ENCODE data around the gene SLC12A4.

Gene SLC12A4

GRCh38 chr16:67954421-67955196, 13.8 kb downstream of the SLC12A4 start:
- H3K27ac ChIP-seq: no peak overlapping the region
- H3K4me1 ChIP-seq: no peaks in the 10 kb centered on the region

DNA sequence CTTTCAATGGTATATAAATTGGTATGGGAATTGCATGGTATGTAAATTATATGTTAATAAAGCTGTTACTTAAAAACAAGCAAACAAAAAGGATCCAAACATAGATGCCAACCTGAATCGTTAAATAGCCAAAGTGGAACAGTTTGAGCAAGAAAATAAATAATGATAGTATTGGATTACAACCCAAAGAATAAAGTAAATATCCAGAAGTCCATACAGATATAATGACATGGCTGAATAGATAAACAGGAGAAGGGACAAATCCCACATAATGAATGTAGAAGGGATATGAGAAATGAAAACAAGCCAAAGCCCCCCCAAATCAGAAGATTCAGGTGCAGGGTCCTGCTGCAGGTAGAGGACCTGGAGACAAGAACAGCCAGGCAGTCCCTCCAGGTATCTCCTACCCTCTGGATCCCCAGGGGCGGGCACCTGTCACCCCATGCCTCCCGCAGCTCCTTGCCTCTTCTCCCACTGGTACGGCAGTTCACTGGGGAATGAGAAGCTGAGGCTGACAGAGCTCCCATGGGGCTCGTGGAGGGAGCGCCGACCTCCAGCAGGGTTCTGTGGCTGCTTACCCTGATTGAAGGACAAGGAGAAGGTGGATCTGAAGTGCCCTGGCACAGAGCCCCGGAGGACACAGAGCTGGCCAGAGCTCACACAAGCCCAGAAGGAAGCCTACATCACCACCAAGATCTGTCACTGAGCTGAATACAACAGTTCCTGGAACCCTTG, 14.6 kb downstream of the SLC12A4 start:
- peaks cover 4% of the 10 kb centered on the region for H3K79me2 ChIP-seq
- no peak overlapping the region for H3K4me3 ChIP-seq (ENCODE audit: low read depth, low read length)
- H3K9me3 ChIP-seq (ENCODE audit: control insufficient read depth, low read length): no peaks in the 10 kb centered on the region
- H3K27ac ChIP-seq: no peak overlapping the region
- no peak overlapping the region for H3K9ac ChIP-seq
- H3K27me3 ChIP-seq (ENCODE audit: control insufficient read depth, insufficient read depth, low read length): no peaks in the 10 kb centered on the region
- no peak overlapping the region for H2AFZ ChIP-seq
- no peak for TF ChIP-seq CTCF (IDR thresholded peaks at IDR 0.05)
- H3K4me1 ChIP-seq: no peaks in the 10 kb centered on the region
- H3K4me2 ChIP-seq (ENCODE audit: low read length): no peak overlapping the region
- H3K36me3 ChIP-seq (ENCODE audit: control insufficient read depth, insufficient read depth, low read length): no peaks in the 10 kb centered on the region

More at GRCh38 chr16:67954421-67955196, 13.8 kb downstream of the SLC12A4 start:
- Histone ChIP-seq H3K36me3 (ENCODE audit: control insufficient read depth, insufficient read depth, low read length) (no peaks in the 10 kb centered on the region), H3K79me2 (peaks cover 4% of the 10 kb centered on the region), H3K27me3 (ENCODE audit: control insufficient read depth, insufficient read depth, low read length) (no peaks in the 10 kb centered on the region), H2AFZ (no peak overlapping the region), H3K9ac (no peak overlapping the region), H3K4me2 (ENCODE audit: low read length) (no peak overlapping the region), H3K9me3 (ENCODE audit: control insufficient read depth, low read length) (no peaks in the 10 kb centered on the region), H3K4me3 (ENCODE audit: low read depth, low read length) (no peak overlapping the region)
- TF ChIP-seq CTCF (IDR thresholded peaks at IDR 0.05): no peak

GRCh38 chr16:67951485-67951884, 17.0 kb downstream of the SLC12A4 start:
- H3K79me2 ChIP-seq: peaks cover 2% of the 10 kb centered on the region
- H3K27me3 ChIP-seq (ENCODE audit: control insufficient read depth, insufficient read depth, low read length): no peaks in the 10 kb centered on the region
- H3K4me3 ChIP-seq (ENCODE audit: low read depth, low read length): no peak overlapping the region
- no peak for TF ChIP-seq CTCF (IDR thresholded peaks at IDR 0.05)
- no peak overlapping the region for H3K27ac ChIP-seq
- H3K36me3 ChIP-seq (ENCODE audit: control insufficient read depth, insufficient read depth, low read length): no peaks in the 10 kb centered on the region
- H3K4me1 ChIP-seq: no peaks in the 10 kb centered on the region
- H2AFZ ChIP-seq: no peak overlapping the region
- no peak overlapping the region for H3K4me2 ChIP-seq (ENCODE audit: low read length)
- H3K9ac ChIP-seq: no peak overlapping the region
- no peaks in the 10 kb centered on the region for H3K9me3 ChIP-seq (ENCODE audit: control insufficient read depth, low read length)

DNA sequence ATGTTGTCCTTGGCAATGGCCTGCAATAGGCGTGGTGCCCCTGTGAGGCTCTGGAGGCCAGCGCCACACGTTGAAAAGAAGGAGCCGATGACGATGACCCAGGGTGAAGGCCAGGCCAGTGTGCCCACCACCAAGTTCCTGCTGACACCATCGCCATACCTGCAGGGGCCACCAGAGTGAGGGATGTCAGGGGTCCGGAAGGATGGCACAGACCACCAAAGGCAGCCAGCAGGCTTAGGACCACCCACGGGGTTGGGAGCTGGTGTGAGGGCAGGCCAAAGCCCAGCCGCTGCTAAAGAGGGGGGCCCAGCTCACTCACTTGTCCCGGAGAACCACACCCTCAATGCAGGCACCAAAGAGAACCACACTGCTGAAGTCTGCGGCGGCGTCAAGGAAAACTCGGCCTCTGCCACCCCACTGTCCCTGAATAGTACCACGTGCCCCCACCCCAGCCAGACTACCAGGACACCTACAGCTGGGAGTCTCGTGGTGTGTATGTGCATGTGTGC, 18.0 kb downstream of the SLC12A4 start:
- H3K27me3 ChIP-seq (ENCODE audit: control insufficient read depth, insufficient read depth, low read length): no peaks in the 10 kb centered on the region
- no peak overlapping the region for H3K4me2 ChIP-seq (ENCODE audit: low read length)
- H3K36me3 ChIP-seq (ENCODE audit: control insufficient read depth, insufficient read depth, low read length): no peaks in the 10 kb centered on the region
- no peak overlapping the region for H3K27ac ChIP-seq
- no peak overlapping the region for H3K4me3 ChIP-seq (ENCODE audit: low read depth, low read length)
- no peaks in the 10 kb centered on the region for H3K9me3 ChIP-seq (ENCODE audit: control insufficient read depth, low read length)
- no peaks in the 10 kb centered on the region for H3K4me1 ChIP-seq
- TF ChIP-seq CTCF (IDR thresholded peaks at IDR 0.05): no peak
- H3K9ac ChIP-seq: no peak overlapping the region
- H3K79me2 ChIP-seq: peaks cover 2% of the 10 kb centered on the region
- no peak overlapping the region for H2AFZ ChIP-seq
